Stimulated activated CD4-positive, alpha-beta T cell treated with anti-CD3 and anti-CD28 coated beads, Interleukin-4, amount 100 ng/mL, for 1 hour (primary cell): Measurements from ENCODE around the gene RSPH10B.
"Not testable (repeated sequence)": the region's sequence is repeated elsewhere in the genome, so short reads cannot be mapped to it uniquely, and the experiment has no call there.

ENCODE experiments used
- DNase-seq: peaks from one replicate; pipeline ENCODE4 v3.0.0-alpha.2; 2020

The RSPH10B gene

GRCh38 chr7:5970347-5970911 lies at the start of gene RSPH10B:
TSS of gene RSPH10B (minus strand) at chr7:5970689. CDS start at chr7:5967116, 3,573 bp downstream.
- DNase-seq, result not testable (repeated sequence)

- no peak for DNase-seq
These were observed 46.1 kb upstream of the RSPH10B start for GRCh38 chr7:6016653-6016966.

GRCh38 chr7:6015917-6016652 lies 45.6 kb upstream of the RSPH10B start:
- no peak for DNase-seq

GRCh38 chr7:6012355-6013104 lies 42.0 kb upstream of the RSPH10B start:
- DNase-seq, result no peak

GRCh38 chr7:6011541-6011940 lies 41.1 kb upstream of the RSPH10B start:
- DNase-seq, result no peak

- DNase-seq, result not testable (repeated sequence)
These were observed 39.9 kb upstream of the RSPH10B start for GRCh38 chr7:6010370-6010769.

- DNase-seq, result peak; percentile 96
These were observed 38.5 kb upstream of the RSPH10B start, which contains the start of the genes AIMP2 and PMS2 for GRCh38 chr7:6008668-6009611. TSS of gene AIMP2 (plus strand) at chr7:6009272. CDS start at chr7:6009364, 92 bp downstream. TSS of gene PMS2 (minus strand) at chr7:6009049. CDS start at chr7:6009019, 30 bp downstream.

- not testable (repeated sequence) for DNase-seq
These were observed 37.5 kb upstream of the RSPH10B start for GRCh38 chr7:6007835-6008590.

GRCh38 chr7:6007386-6007785 lies 36.9 kb upstream of the RSPH10B start:
- DNase-seq, result no peak

- DNase-seq, result peak; percentile 27
These were observed 26.8 kb upstream of the RSPH10B start for GRCh38 chr7:5997210-5997808.

GRCh38 chr7:5987061-5987460 lies 16.6 kb upstream of the RSPH10B start:
- not testable (repeated sequence) for DNase-seq

- DNase-seq, result not testable (repeated sequence)
These were observed 9.3 kb upstream of the RSPH10B start for GRCh38 chr7:5979680-5980314.

- not testable (repeated sequence) for DNase-seq
These were observed 3.1 kb upstream of the RSPH10B start for GRCh38 chr7:5973580-5973979.

GRCh38 chr7:5963810-5964209 lies 6.7 kb downstream of the RSPH10B start:
- not testable (repeated sequence) for DNase-seq

- DNase-seq, result not testable (repeated sequence)
These were observed 7.3 kb downstream of the RSPH10B start for GRCh38 chr7:5963205-5963604.

GRCh38 chr7:5934945-5935450 lies 35.5 kb downstream of the RSPH10B start:
- not testable (repeated sequence) for DNase-seq

- not testable (repeated sequence) for DNase-seq
These were observed 38.4 kb downstream of the RSPH10B start for GRCh38 chr7:5931905-5932644.

GRCh38 chr7:5931250-5931649 lies 39.2 kb downstream of the RSPH10B start:
- not testable (repeated sequence) for DNase-seq

- DNase-seq, result not testable (repeated sequence)
These were observed 40.2 kb downstream of the RSPH10B start for GRCh38 chr7:5930290-5930689.
